Activated naive CD4-positive, alpha-beta T cell treated with anti-CD3 and anti-CD28 coated beads, Interleukin-2, amount 50 U/mL, for 24 hours (primary cell): Measurements from ENCODE around the gene NR2C1.
"Not testable (repeated sequence)": the region's sequence is repeated elsewhere in the genome, so short reads cannot be mapped to it uniquely, and the experiment has no call there.

Source experiments
- H3K27ac Mint-ChIP-seq: one replicate; pipeline ENCODE4 v1.8.0; 2021; ENCODE audit warnings: mild to moderate bottlenecking, mixed read lengths
- H3K27me3 Mint-ChIP-seq: one replicate; pipeline ENCODE4 v1.8.0; 2021; ENCODE audit warnings: mixed read lengths
- H3K36me3 Mint-ChIP-seq: one replicate; pipeline ENCODE4 v1.8.0; 2021; ENCODE audit warnings: mixed read lengths
- H3K4me1 Mint-ChIP-seq: one replicate; pipeline ENCODE4 v1.8.0; 2021; ENCODE audit warnings: mixed read lengths
- H3K4me3 Mint-ChIP-seq: one replicate; pipeline ENCODE4 v1.8.0; 2021; ENCODE audit warnings: mild to moderate bottlenecking, mixed read lengths
- H3K9me3 Mint-ChIP-seq: one replicate; pipeline ENCODE4 v1.8.0; 2021; ENCODE audit warnings: mixed read lengths

Gene NR2C1

GRCh38 chr12:95099270-95099790, 25.9 kb upstream of the NR2C1 start:
- no peak overlapping the region for H3K4me3 Mint-ChIP-seq
- H3K36me3 Mint-ChIP-seq, result no peaks in the 10 kb centered on the region
- no peaks in the 10 kb centered on the region for H3K9me3 Mint-ChIP-seq
- H3K27me3 Mint-ChIP-seq, result no peaks in the 10 kb centered on the region
- H3K4me1 Mint-ChIP-seq, result peaks cover 7% of the 10 kb centered on the region
- H3K27ac Mint-ChIP-seq, result no peak overlapping the region

GRCh38 chr12:95096852-95097251, 23.4 kb upstream of the NR2C1 start:
- H3K27ac Mint-ChIP-seq, result no peak overlapping the region
- H3K9me3 Mint-ChIP-seq, result no peaks in the 10 kb centered on the region
- H3K4me3 Mint-ChIP-seq, result no peak overlapping the region
- no peaks in the 10 kb centered on the region for H3K27me3 Mint-ChIP-seq
- no peaks in the 10 kb centered on the region for H3K36me3 Mint-ChIP-seq
- H3K4me1 Mint-ChIP-seq, result no peaks in the 10 kb centered on the region

- Mint-ChIP-seq H3K27me3 (no peaks in the 10 kb centered on the region), H3K9me3 (no peaks in the 10 kb centered on the region), H3K4me3 (no peak overlapping the region), H3K36me3 (no peaks in the 10 kb centered on the region), H3K27ac (no peak overlapping the region), H3K4me1 (no peaks in the 10 kb centered on the region)
These were observed 23.0 kb upstream of the NR2C1 start for GRCh38 chr12:95096378-95096777.

- not testable (repeated sequence) for H3K9me3 Mint-ChIP-seq
These were observed 22.4 kb upstream of the NR2C1 start for GRCh38 chr12:95095866-95096265.

GRCh38 chr12:95089462-95089861, 16.0 kb upstream of the NR2C1 start:
- no peaks in the 10 kb centered on the region for H3K9me3 Mint-ChIP-seq
- H3K4me1 Mint-ChIP-seq, result no peaks in the 10 kb centered on the region
- no peak overlapping the region for H3K4me3 Mint-ChIP-seq
- no peaks in the 10 kb centered on the region for H3K27me3 Mint-ChIP-seq
- H3K27ac Mint-ChIP-seq, result no peak overlapping the region
- H3K36me3 Mint-ChIP-seq, result no peaks in the 10 kb centered on the region

More at GRCh38 chr12:95095866-95096265, 22.4 kb upstream of the NR2C1 start:
- H3K36me3 Mint-ChIP-seq, H3K27ac Mint-ChIP-seq, H3K27me3 Mint-ChIP-seq, H3K4me1 Mint-ChIP-seq, H3K4me3 Mint-ChIP-seq: not testable (repeated sequence)

- Mint-ChIP-seq H3K27me3 (no peaks in the 10 kb centered on the region), H3K27ac (no peak overlapping the region), H3K4me3 (no peak overlapping the region), H3K9me3 (no peaks in the 10 kb centered on the region), H3K36me3 (no peaks in the 10 kb centered on the region), H3K4me1 (no peaks in the 10 kb centered on the region)
These were observed 15.0 kb upstream of the NR2C1 start for GRCh38 chr12:95088379-95088778.

GRCh38 chr12:95085612-95086011, 12.2 kb upstream of the NR2C1 start:
- H3K27ac Mint-ChIP-seq, result no peak overlapping the region
- no peaks in the 10 kb centered on the region for H3K4me1 Mint-ChIP-seq
- no peaks in the 10 kb centered on the region for H3K9me3 Mint-ChIP-seq
- H3K36me3 Mint-ChIP-seq, result no peaks in the 10 kb centered on the region
- H3K27me3 Mint-ChIP-seq, result no peaks in the 10 kb centered on the region
- no peak overlapping the region for H3K4me3 Mint-ChIP-seq

GRCh38 chr12:95083938-95084337, 10.5 kb upstream of the NR2C1 start:
- H3K4me3 Mint-ChIP-seq, result no peak overlapping the region
- no peaks in the 10 kb centered on the region for H3K4me1 Mint-ChIP-seq
- no peaks in the 10 kb centered on the region for H3K27me3 Mint-ChIP-seq
- no peaks in the 10 kb centered on the region for H3K9me3 Mint-ChIP-seq
- no peaks in the 10 kb centered on the region for H3K36me3 Mint-ChIP-seq
- H3K27ac Mint-ChIP-seq, result no peak overlapping the region

GRCh38 chr12:95083471-95083870, 10.1 kb upstream of the NR2C1 start:
- Mint-ChIP-seq H3K4me1 (no peaks in the 10 kb centered on the region), H3K9me3 (no peaks in the 10 kb centered on the region), H3K4me3 (no peak overlapping the region), H3K27me3 (no peaks in the 10 kb centered on the region), H3K36me3 (no peaks in the 10 kb centered on the region), H3K27ac (no peak overlapping the region)

- H3K27me3 Mint-ChIP-seq, result no peaks in the 10 kb centered on the region
- no peak overlapping the region for H3K27ac Mint-ChIP-seq
- peaks cover 7% of the 10 kb centered on the region for H3K4me1 Mint-ChIP-seq
- no peaks in the 10 kb centered on the region for H3K36me3 Mint-ChIP-seq
- no peaks in the 10 kb centered on the region for H3K9me3 Mint-ChIP-seq
- no peak overlapping the region for H3K4me3 Mint-ChIP-seq
These were observed 3.9 kb upstream of the NR2C1 start for GRCh38 chr12:95077341-95077740.

- no peaks in the 10 kb centered on the region for H3K36me3 Mint-ChIP-seq
- H3K27me3 Mint-ChIP-seq, result no peaks in the 10 kb centered on the region
- no peak overlapping the region for H3K4me3 Mint-ChIP-seq
- H3K4me1 Mint-ChIP-seq, result peaks cover 16% of the 10 kb centered on the region
- H3K27ac Mint-ChIP-seq, result peak overlapping the region; percentile 32
- H3K9me3 Mint-ChIP-seq, result no peaks in the 10 kb centered on the region
These were observed 1.3 kb upstream of the NR2C1 start for GRCh38 chr12:95074766-95075165.

GRCh38 chr12:95073698-95074520, 491 bp upstream of the NR2C1 start:
- Mint-ChIP-seq H3K4me3 (peak overlapping the region; percentile 95), H3K36me3 (no peaks in the 10 kb centered on the region), H3K27ac (peak overlapping the region; percentile 95)

GRCh38 chr12:95070378-95070777, 3.0 kb downstream of the NR2C1 start:
- peaks cover 6% of the 10 kb centered on the region for H3K36me3 Mint-ChIP-seq
- H3K4me1 Mint-ChIP-seq, result peaks cover 33% of the 10 kb centered on the region
- H3K27me3 Mint-ChIP-seq, result no peaks in the 10 kb centered on the region
- H3K27ac Mint-ChIP-seq, result peak overlapping the region; percentile 35
- H3K4me3 Mint-ChIP-seq, result no peak overlapping the region
- H3K9me3 Mint-ChIP-seq, result no peaks in the 10 kb centered on the region

More at GRCh38 chr12:95073698-95074520, 491 bp upstream of the NR2C1 start:
- Mint-ChIP-seq H3K4me1 (peaks cover 24% of the 10 kb centered on the region), H3K9me3 (no peaks in the 10 kb centered on the region), H3K27me3 (no peaks in the 10 kb centered on the region)

GRCh38 chr12:95066091-95066855, 7.1 kb downstream of the NR2C1 start:
- Mint-ChIP-seq H3K4me1 (peaks cover 30% of the 10 kb centered on the region), H3K27ac (no peak overlapping the region), H3K27me3 (no peaks in the 10 kb centered on the region), H3K9me3 (no peaks in the 10 kb centered on the region), H3K36me3 (peaks cover 11% of the 10 kb centered on the region), H3K4me3 (no peak overlapping the region)

GRCh38 chr12:95060951-95061350, 12.5 kb downstream of the NR2C1 start:
- peaks cover 10% of the 10 kb centered on the region for H3K36me3 Mint-ChIP-seq

GRCh38 chr12:95059984-95060383, 13.4 kb downstream of the NR2C1 start:
- Mint-ChIP-seq H3K4me1 (peaks cover 4% of the 10 kb centered on the region), H3K36me3 (peaks cover 12% of the 10 kb centered on the region), H3K9me3 (no peaks in the 10 kb centered on the region), H3K27ac (no peak overlapping the region), H3K27me3 (no peaks in the 10 kb centered on the region), H3K4me3 (no peak overlapping the region)

More at GRCh38 chr12:95060951-95061350, 12.5 kb downstream of the NR2C1 start:
- no peaks in the 10 kb centered on the region for H3K27me3 Mint-ChIP-seq
- H3K27ac Mint-ChIP-seq, result no peak overlapping the region
- peaks cover 4% of the 10 kb centered on the region for H3K4me1 Mint-ChIP-seq
- no peak overlapping the region for H3K4me3 Mint-ChIP-seq
- no peaks in the 10 kb centered on the region for H3K9me3 Mint-ChIP-seq
